ENCODE measurements around the gene FEM1B.

FEM1B gene

DNA sequence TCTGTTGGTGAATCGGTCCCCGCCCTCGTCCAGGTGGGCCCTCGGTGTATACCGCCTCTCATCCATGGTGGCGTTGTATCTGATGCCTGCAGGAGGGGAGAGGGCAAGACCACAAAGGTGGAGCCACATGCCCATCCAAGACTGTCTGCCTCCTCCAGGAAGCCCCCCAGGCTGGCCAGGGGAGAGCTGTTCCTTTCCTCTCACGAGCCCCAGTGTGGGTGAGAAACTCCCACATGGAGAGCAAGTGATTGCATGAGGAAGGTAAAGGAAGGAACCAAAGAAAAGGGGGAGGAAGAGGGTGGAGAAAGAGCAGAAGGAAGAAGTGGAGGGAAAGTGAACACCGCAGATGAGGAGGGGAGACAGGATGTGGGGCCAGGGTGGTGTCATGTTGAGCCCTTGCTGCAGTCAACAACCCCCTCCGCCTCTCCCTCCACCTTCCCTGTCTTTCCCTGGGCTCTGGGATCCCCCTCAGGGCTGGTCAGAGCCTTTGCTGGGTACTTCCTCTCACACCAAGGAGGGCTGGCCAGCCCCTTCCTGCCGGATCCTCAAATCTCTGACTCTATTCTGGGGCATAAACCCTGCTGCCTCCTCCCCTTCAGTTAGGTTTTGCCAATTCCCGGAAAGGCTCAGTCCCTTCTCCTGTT lies 49.3 kb downstream of the FEM1B start:
- no peak for DNase-seq (ENCODE audit: low spot score)

DNA sequence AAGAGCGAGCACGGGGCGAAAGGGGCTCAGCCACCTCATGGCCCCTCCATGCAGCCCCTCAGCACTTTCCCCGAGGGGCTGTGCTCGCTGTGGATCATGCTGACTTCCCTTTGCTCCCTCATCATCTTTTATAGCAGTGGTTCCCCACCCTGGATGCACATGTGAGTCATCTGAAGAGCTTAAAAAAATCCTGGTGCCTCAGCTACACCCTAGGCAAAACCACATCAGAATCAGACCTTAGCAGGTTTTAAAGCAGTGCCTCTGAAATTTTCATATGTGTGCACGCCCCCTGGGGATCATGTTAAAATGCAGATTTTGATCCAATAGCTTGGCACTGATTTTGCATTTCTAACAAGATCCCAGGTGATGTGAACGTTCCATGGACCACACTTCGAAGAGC lies 50.9 kb downstream of the FEM1B start:
- no peak for DNase-seq (ENCODE audit: low spot score)

DNA sequence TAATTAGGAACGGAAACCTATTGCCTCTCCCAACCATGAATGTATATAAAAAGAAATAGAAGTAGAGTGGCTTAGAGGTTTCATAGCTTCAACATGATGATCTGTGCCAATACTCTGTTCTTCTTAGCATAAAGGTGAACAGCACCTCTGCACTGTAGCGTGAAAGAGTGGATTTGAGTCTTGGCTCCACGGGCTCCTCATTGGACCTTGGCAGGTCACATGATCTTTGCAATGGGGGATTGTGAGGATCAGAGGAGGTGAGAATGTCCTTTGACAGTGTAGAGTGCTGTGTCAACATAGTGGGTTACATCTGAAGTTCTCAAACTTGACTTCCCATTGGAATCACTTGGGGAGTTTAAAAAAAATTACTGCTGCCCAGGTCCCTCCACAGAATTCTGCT lies 51.4 kb downstream of the FEM1B start:
- DNase-seq (ENCODE audit: low spot score), result no peak

DNA sequence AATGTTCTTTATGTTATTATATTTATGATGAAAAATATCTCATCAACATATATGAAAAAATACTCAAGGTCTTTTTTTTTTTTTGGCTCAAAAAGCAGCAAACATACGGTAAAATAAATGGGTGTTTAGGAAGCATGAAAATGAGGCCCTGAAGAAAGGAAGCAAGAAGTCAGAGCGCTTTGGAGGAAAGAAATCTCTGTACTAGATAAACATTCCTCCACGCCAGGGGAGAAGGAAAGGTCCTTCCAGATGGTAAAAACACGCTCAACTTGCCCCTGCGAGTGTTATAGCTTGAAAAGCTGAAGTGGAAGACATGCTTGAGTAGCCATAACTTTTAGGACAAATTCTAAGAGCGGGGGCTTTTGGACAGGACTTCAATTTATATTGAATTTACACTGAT lies 52.9 kb downstream of the FEM1B start:
- DNase-seq (ENCODE audit: low spot score), result no peak

DNA sequence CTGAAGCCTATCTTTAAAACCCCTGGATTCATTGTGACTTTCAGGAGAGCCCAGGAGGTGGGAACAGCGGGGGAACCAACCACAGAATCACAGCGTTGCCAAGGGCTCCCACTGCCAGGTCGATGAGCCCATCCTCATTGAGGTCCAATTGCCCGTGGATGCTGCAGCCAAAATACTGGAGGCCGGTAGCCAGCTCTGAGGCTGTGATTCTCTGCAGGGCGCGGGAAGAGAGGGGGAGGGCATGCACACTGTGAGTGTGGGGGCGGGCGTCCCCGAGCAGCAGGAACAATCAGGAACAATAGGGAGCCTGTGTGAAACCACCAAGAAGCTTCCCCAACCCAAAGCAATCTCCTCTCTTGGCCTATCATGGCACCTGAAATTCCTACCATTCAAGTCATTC lies 53.4 kb downstream of the FEM1B start:
- no peak for DNase-seq (ENCODE audit: low spot score)

DNA sequence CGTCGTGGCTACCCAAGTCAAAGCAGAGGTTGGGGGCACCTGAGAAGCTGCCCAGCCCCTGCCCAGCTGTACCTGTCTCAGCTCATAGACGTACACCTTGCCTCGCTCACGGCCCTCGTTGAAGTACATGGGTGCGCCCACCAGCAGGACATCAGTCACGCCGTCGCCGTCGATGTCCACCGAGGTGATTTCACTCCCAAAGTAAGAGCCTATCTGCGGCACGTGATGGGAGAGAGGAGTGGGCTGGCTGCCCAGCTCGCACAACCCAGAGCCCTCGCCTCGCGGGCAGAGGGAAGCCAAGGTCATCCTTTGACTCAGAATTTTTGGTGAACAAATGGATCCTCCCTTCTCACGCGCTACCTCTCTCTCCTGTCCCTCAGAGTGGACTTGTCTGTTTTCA lies 54.7 kb downstream of the FEM1B start:
- DNase-seq (ENCODE audit: low spot score), result no peak

DNA sequence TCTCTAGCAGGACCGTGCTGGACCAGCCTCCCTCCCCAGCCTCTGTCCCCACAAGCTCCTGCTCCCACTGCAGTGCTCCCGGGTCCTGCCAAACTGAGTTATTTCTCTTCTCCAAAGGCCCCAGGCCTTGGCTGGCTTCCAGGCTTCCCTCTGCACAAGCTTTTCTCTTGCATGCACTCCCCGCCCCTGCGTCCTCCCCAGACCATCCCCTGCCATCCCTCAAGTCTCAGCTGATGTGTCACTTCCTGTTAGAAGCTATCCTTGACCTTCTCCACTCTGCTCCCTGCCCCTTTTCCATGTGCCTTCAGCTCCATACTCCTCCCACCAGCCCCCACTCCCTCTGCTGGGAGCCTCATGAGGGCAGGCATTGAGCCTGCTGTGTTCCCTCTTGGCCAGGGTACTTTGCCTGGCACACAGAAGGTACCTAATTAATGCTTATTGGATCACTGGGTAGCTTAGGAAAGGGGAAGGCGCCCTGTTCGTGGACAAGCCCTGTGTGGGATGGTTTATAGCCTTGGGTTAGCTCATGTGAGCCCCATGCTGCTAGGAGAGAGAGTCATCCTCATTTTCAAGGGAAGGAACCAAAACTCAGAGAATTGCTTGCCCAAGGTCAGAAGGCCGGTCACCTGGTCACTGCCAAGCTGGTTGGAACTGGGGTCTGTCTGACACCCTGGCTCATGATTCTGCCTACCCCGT lies 56.4 kb downstream of the FEM1B start:
- DNase-seq (ENCODE audit: low spot score), result no peak

DNA sequence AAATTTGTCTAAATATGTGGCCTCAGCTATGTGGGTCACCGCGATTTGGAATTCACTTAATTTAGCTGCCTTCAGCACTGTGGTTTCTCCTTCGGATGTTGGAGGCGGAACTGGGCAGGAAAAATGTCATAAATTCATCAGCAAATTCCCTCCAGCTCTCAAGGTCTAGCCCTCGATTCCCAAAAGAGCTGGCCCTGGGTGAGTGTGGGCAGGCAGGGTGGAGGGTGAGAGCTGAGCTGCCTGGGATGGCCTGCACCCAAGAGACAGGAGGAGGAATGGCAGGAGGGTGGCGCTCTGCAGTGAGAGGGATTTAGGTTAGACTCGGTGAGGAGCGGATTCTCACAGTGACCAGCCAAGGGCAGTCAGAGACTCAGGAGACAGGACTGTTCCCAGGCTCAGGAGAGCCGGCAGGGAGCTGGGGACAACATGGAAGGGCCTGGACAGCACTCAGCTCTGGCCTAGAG lies 57.1 kb downstream of the FEM1B start:
- no peak for DNase-seq (ENCODE audit: low spot score)

DNA sequence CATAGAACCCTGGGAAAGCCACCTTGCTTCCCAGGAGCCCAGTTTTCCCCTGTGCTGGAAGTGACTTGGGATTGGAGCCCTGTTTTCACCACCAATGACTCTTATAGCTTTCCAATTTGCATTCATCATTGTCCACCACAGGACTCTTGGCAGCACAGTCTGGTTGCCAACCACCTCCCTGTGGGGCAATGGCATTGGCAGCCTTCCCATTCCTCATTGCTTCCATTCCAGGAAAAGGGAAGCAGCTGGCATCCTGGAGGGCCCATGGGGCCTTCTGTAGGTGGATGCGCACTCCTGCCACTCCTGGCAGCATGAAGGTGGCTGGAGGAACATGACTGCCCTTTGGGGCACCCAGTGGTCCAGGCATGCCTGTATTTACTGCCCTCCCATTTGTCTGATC lies 57.7 kb downstream of the FEM1B start:
- DNase-seq (ENCODE audit: low spot score), result no peak

DNA sequence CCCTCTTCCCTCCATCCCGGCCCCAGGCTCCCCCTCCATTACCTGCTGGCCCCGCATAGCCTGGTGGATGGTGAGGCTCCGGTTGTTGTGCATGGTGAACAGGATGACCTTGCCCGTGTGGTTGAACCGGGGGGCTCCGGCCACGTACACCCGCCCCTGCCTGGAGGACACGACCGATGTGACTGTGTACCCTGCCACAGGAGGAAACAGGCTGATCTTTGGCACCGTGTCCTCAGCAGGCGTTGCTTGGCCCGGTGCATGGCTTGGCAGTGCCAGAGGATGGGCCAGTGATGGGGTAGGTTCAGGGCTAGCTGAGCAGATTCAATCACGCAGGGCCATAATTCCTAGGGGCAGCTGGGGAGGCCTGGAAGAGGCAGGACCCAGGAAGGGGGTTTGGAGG lies 58.1 kb downstream of the FEM1B start:
- DNase-seq (ENCODE audit: low spot score), result no peak

DNA sequence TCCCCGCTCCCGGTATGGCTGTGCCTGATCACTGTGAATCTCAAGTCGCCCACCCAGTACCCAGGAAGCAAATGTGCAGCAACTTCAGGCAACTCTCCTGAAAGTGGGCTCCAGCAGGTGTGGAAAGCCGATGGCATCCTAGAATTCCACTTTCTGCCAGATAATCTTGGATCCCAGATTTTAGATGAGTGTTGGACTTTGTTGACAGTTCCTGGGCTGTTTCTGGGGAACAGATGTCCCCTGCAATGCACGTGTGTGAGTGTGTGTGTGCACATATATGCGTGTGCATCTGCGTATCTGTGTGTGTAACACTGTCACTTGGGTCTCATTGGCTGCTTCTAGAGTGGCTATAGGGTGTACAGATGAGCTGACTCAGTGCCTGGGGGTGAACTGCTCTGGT lies 59.0 kb downstream of the FEM1B start:
- DNase-seq (ENCODE audit: low spot score), result no peak

DNA sequence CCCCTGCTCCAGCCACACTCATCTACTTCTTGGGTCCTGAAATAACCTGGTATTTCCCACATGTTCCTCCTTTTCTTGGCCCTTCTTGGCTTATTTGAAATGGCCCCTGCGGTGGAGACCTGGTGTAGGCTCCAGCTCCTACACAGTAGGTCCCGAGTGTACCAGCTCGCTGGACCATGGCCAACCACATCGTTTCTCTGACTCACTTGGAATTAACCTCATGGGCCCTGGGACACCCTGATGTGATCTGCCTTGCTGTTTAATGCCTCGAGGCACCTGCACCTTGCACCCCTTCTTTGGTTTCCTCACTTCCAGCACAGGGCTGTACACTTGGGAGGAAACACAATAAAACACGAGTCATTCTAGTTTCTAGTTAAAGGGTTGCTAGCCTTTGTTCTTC lies 60.3 kb downstream of the FEM1B start:
- no peak for DNase-seq (ENCODE audit: low spot score)

DNA sequence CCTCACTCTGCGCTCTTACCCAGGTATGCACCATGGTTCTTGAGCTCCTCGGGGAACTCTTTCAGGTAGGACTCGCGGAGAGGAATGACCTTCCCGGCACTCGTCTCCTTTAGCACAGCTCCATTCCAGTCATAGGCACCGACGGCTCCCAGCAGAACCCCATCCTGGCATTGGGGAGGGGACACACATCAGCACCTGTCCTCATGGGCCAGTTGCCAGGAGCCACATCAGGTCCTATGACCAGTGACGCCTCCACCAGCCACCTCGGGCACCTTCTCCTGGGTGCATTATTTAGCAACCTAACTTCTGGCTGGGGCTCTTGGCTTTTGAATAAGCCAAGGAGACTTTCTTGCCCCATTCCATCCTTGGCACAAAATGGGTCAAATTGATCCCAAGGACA lies 61.9 kb downstream of the FEM1B start:
- no peak for DNase-seq (ENCODE audit: low spot score)

DNA sequence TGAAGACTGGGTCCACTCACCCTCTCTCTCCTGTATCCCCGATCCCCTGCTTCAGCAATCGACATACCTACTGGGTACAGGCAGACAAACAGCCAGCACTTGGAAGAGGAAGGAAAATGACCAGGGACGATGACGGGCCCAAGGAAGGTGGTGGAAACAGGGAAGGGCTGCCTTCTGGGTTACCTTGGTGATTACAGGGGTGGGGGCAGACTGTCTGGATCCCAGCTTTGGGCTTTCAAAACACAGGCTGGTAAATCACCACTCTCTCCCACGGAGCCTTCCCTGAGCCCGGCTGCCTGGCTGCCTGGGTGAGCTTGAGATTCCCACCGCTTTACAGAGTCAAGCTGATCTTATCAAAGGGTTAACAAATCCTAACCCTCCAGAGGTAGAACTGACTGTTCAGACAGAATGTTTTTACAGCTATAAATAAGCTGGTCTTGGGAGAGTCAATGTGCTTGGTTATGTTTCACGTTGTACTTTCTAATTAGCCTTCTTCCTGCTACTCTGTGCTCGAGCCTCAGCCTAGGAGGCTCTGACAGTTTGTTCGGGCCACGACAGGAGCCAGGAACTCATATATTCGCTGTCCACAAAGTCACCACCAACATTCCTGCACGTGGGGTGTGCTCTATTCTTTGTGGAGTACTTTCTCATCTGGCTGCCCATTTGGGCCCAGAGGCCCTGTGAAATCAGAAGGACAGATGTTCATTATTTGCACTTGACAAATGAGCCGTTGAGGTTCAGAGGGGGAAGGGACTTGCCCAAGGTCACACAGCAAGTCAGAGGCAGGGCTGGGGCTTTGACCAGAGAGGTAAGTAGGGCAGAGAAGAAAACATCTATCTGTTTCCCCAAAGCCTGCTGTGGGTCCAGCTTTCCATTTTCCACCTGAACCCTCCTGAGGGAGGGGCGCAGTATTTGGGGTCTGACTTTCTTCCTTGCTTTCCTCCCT lies 63.5 kb downstream of the FEM1B start:
- no peak for DNase-seq (ENCODE audit: low spot score)

DNA sequence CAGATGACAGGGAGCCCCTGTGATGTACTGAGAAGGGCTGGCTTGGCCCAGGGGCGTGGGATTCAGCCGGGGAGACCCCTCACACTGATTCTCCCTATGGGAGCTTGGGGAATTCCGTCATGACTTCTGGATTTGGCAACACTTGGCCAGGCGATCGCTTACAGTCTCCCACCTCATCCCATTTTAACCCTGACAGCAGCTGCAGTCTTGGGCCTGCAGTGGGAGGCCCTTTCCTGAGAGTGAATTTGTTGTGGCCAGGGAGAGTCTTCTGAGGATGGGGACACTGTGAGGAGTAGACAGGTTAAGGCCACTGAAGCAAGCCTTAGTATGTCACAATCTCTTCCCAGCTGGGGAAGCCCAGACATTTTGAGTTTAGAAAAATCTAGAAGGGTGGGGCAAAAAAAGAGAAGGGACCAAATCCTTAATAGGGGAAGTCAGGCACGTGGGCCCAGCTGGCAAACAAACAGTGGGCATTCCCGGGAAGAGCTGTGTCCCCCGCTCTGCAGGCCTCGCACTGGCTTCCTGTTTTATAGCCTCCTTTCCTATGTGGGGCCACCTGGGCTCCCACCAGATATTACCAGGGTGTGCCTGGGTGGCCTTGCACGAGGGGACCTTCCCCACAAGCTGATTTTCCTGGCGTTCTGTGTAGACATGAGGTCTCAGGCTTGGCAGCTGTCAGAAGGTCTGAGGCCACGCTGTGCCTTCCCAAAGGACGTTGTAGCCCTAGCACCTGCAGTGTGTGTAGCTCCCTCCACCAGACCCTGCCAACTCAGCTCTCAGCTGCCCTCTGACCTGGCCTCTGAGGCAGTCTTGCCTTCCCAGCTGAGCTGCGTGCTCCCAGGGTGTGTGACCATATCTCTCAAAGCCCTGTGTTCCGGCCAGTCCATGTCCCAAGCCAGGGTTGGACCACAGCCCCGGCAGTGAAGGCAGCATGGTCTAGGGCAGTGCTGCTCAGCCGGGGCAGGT lies 64.5 kb downstream of the FEM1B start:
- no peak for DNase-seq (ENCODE audit: low spot score)

DNA sequence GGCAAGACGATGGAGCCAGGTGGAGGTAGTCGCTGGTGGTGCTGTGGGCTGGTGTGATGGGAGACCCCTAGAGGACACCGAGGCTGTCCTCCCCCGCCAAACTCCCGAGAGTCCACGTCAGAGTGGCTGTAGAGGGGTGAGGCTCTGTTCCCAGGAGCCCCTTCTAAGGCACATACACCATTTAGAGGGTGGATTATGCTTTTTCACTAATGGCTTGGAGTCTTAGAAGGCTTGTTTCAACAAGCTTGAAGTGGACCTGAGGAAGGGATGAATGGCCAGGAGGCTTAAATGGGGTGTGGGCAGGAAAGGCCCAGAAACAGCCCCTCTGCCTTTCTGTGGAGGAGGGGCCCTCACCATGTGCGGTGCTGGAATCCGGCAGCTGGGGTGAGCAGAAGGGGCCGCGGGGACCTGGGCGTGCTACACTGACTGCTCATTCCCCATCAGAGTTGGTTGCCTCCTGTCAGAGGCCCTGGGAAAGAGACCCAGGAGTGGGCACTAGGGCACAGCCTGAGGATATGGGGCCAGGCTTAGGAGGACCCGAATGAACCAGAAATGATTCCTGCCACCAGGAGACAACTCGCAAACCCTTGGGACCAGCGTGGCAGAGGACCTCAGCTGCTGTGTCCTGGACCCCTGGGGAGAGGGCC lies 66.2 kb downstream of the FEM1B start:
- no peak for DNase-seq (ENCODE audit: low spot score)

DNA sequence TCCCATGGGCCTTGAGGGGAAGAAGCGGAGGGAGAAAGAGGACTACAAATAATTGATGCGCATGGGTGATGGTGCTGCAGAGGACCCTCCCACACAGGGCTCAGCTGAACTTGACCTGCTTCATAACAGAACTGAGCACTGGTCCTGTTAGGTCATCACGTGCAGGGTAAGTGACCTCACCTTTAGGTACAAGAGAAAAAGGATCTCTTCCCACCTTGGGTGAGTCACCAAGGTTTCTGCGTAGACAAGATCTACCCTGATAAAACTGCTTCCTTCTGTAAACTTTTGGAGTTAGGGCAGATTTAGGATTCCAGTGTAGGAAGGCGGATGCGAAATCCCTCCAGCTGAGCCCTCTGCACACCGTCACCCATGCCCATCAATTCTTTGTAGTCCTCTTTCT lies 67.1 kb downstream of the FEM1B start:
- no peak for DNase-seq (ENCODE audit: low spot score)
